IPS-20b (cell line): Measurements from ENCODE around the gene AKT1.

Source experiments
- H3K27ac ChIP-seq: one replicate; pipeline ENCODE4 v1.5.1; 2013; ENCODE audit warnings: low read length
- H3K27me3 ChIP-seq: 2 replicates; pipeline ENCODE4 v1.6.1; 2013; ENCODE audit warnings: mild to moderate bottlenecking, low read length, inconsistent platforms; ENCODE audit not compliant: insufficient read depth
- H3K36me3 ChIP-seq: 2 replicates; pipeline ENCODE4 v1.6.1; 2013; ENCODE audit warnings: low read depth, mild to moderate bottlenecking, inconsistent platforms, low read length, moderate library complexity; ENCODE audit not compliant: insufficient read depth
- H3K4me1 ChIP-seq: 2 replicates; pipeline ENCODE4 v1.6.1; 2013; ENCODE audit warnings: mild to moderate bottlenecking, control low read depth, inconsistent platforms, low read length, moderate library complexity; ENCODE audit not compliant: insufficient read depth
- H3K4me3 ChIP-seq: 2 replicates; pipeline ENCODE4 v1.5.1; 2013; ENCODE audit warnings: mild to moderate bottlenecking, low read length, inconsistent platforms
- H3K9ac ChIP-seq: 2 replicates; pipeline ENCODE4 v1.6.1; 2013; ENCODE audit warnings: low read depth, mild to moderate bottlenecking, inconsistent platforms, low read length, moderate library complexity
- H3K9me3 ChIP-seq: 2 replicates; pipeline ENCODE4 v1.6.1; 2013; ENCODE audit warnings: mild to moderate bottlenecking, low read depth, low read length, inconsistent platforms; ENCODE audit not compliant: insufficient read depth

Gene AKT1

DNA sequence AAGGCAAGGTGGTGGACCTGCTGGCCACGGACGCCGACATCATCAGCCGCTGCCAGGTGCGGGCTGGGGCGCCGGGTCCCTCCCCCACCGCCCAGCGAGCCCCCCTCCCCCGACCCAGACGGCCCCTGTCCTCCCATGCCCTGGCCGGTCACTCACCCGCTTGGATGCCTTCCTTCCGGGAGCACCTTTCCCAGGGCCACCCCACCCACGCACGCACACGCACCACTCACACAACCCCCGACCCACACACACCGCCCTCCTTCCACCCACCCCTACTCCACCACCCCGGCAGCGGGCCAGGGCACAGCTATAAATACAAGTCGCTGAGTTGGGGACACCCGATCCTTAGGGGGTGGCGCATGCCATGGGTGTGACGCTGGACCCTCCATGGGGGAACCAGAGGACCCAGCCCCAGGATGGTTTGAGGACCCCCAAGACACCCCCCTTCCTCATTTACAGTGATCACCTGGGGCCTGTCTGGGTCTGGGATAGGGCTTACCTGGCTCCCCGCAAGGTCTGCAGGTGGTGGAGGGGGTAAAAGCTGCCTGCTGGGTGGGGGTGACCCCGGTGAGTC lies 71.1 kb downstream of the AKT1 start:
- Histone ChIP-seq H3K27ac (no peak overlapping the region), H3K9ac (peak overlapping the region; percentile 56; the same call in 1 of the 2 replicates), H3K4me3 (peak overlapping the region; percentile 63), H3K4me1 (0 out of 2 replicates have a peak, but pooled peaks cover 2% of the 10 kb centered on the region), H3K36me3 (no peaks in the 10 kb centered on the region), H3K27me3 (no peaks in the 10 kb centered on the region), H3K9me3 (no peaks in the 10 kb centered on the region)

DNA sequence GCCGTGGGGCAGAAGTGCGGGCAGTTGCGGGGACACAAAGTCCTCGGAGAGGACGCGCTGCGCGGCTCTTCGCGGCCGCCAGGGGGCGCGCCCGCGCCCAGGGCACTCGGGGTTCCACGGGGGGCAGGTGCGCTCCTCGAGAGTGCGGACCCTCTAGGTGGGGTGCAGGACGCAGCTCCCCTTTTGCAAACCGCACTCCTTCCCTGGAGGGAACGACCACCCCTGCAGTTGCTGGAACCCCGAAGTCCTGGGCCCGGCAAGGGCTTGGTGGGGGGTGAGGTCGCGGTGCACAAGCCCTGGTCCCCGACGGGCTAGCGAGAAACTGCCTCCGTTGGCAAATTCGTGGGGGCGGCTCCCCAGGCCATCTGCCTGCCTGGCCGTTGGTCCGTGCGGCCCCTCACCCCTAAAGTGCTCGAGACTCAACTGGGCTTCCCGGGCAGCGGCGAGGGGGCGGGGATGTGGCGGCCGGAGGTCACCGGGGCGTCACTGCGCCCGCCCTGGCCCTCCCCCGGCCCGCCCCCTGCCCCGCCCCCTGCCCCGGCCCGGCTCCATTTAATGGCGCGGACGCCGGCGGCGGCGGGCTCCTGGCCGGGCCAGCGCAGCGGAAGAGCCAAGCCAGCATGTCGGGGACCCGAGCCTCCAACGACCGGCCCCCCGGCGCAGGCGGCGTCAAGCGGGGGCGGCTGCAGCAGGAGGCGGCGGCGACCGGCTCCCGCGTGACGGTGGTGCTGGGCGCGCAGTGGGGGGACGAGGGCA lies 71.7 kb downstream of the AKT1 start, which contains the start of gene ADSS1:
TSS of gene ADSS1 (plus strand) at position 579 of the 756 bp plus-strand sequence. CDS start at position 621, 42 bp downstream.
- H3K27ac ChIP-seq, result no peak within 1 kb of the TSS
- peak within 1 kb of the TSS; percentile 56; the same call in 1 of the 2 replicates for H3K9ac ChIP-seq
- no peaks in the 10 kb centered on the region for H3K9me3 ChIP-seq
- H3K4me1 ChIP-seq, result 0 out of 2 replicates have a peak, but pooled peaks cover 2% of the 10 kb centered on the region
- no peaks in the 10 kb centered on the region for H3K27me3 ChIP-seq
- H3K36me3 ChIP-seq, result no peaks in the 10 kb centered on the region
- peak within 1 kb of the TSS; percentile 71 for H3K4me3 ChIP-seq

DNA sequence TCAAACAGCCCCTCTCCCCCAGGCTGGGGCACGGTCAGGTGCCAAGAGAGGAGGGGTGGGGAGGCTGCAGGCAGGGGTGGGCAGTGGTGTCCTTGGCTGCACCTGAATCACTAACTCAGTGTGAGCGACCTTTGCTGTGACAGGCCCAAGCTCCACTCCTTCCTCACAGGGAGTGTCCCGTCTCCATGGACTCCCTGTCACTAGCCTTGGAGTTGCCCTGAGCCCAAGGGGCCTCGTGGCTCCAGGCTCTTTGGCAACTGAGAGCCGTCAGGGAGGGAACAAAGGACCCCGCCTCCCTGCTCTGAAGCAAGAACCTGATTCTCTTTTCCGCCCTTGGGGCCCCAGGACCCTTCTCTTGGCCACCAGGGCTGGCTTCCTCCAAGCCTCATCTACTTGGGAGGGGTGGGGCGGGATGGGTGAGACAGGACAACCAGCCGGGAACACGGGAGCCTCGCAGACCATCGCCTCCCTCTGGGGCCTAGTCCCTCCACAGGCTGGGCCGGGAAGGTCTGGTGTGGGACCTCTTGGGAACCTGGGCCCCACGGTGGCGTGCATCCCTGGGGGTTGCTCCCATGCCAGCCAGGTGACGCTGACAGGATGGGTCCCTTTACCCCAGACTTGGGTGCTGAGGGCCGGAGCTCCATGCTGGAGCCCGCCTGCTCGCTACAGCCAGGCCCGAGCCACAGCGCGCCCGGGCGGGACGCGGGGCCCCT lies 72.5 kb downstream of the AKT1 start:
- H3K9ac ChIP-seq, result no peak overlapping the region
- H3K4me1 ChIP-seq, result 0 out of 2 replicates have a peak, but pooled peaks cover 2% of the 10 kb centered on the region
- no peaks in the 10 kb centered on the region for H3K9me3 ChIP-seq
- no peak overlapping the region for H3K27ac ChIP-seq
- H3K27me3 ChIP-seq, result no peaks in the 10 kb centered on the region
- H3K4me3 ChIP-seq, result peak overlapping the region; percentile 71; the same call in 1 of the 2 replicates
- H3K36me3 ChIP-seq, result no peaks in the 10 kb centered on the region

DNA sequence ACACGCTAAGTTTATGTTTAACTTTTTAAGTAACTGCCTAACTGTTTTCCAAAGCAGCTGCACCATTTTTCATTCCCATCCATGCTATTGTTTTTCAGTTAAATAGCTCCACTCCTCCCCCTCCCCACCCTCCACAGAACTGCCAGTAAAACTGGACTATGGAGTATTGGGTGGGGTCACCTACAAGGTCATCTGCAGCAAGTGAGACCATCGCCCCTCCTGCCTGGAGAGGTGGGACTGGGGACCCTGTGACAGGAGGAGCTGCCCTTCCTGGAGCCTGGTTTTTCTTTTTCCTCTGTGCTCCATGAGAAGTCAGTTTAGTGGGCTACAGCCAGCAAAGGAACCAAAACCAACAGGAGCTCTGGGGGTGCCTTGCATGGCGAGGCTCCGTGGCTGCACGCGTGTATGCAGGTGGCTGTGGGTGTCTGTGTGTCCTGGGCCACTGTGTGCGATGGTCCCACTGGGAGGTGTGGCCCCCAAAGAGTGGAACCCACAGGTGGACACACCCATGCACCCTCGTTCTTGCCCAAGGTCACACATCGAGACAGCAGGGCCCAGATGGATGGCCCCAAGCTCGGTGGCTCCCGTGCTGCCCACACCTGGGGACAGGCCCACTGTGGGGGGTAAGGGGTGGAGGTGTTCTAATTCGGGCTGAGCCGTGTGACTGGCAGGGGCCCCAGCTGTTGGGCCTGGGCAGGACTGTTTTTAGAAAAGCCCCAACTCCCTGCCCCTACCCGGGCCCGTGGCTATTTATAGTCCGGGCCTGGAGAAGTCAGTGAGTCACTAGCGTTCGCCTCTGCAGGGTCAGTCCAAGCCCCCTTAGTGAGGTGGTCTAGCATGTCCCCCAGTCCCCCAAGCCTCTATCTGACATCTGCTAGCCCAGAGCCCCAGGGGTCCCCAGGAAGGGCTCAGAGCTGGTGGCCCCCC lies 73.8 kb downstream of the AKT1 start:
- Histone ChIP-seq H3K27me3 (no peaks in the 10 kb centered on the region), H3K4me3 (no peak overlapping the region), H3K4me1 (0 out of 2 replicates have a peak, but pooled peaks cover 2% of the 10 kb centered on the region), H3K9me3 (no peaks in the 10 kb centered on the region), H3K27ac (no peak overlapping the region), H3K36me3 (no peaks in the 10 kb centered on the region), H3K9ac (no peak overlapping the region)
